IMR-90 (cell line): ENCODE measurements around the gene SLIT3. TPM values are rescaled to one million over a fixed set of nuclear protein-coding genes. Genes with fewer than 3 reads are reported as not detected.

Experiments used
- ATAC-seq: fragments of 200-7000 bp; cut with Tn5 transposase; 2 replicates; pipeline ENCODE4 v1.9.1; 2020; ENCODE audit warnings: low read depth, mild to moderate bottlenecking, moderate library complexity
- BruUV-seq: library from RNA; stranded (reverse); fragments of 400-500 nt; replicated peaks from 2 replicates; lab custom pipeline; 2021; lab: Mats Ljungman, UMichigan
- CTCF ChIA-PET: fragments of 300-600 bp; formaldehyde crosslinking; extraction: SDS; loops from one replicate; lab custom pipeline; 2021; ENCODE audit warnings: antibody characterized with exemption; lab: Yijun Ruan, JAX
- POLR2A ChIA-PET: fragments of 300-600 bp; sonication (Branson Sonifier 250); formaldehyde crosslinking; loops from one replicate; lab custom pipeline; 2022; ENCODE audit warnings: antibody characterized with exemption; ENCODE audit not compliant: unreplicated experiment; lab: Charles Lee
- DNase-seq: peaks from one replicate; pipeline ENCODE4 v3.0.0; 2013
- H2AFZ ChIP-seq: replicated peaks from 2 replicates; pipeline ENCODE3; 2013; ENCODE audit warnings: low read length, mild to moderate bottlenecking; ENCODE audit not compliant: poor library complexity
- H2AK5ac ChIP-seq: 2 replicates; pipeline ENCODE4 v1.6.1; 2013; ENCODE audit warnings: low read depth, low read length, inconsistent platforms
- H2AK9ac ChIP-seq: replicated peaks from 2 replicates; pipeline ENCODE3; 2013; ENCODE audit warnings: mild to moderate bottlenecking, low read depth, low read length, moderate library complexity; ENCODE audit not compliant: poor library complexity
- H2BK120ac ChIP-seq: 2 replicates; pipeline ENCODE4 v1.6.1; 2013; ENCODE audit warnings: low read depth, low read length, inconsistent platforms
- H2BK15ac ChIP-seq: 3 replicates; pipeline ENCODE4 v1.6.1; 2013; ENCODE audit warnings: low read depth, low read length, inconsistent platforms
- H2BK20ac ChIP-seq: 2 replicates; pipeline ENCODE4 v1.6.1; 2013; ENCODE audit warnings: low read depth, mild to moderate bottlenecking, inconsistent platforms, low read length, moderate library complexity
- H2BK5ac ChIP-seq: 2 replicates; pipeline ENCODE4 v1.6.1; 2013; ENCODE audit warnings: mild to moderate bottlenecking, low read depth, low read length, inconsistent platforms; ENCODE audit not compliant: poor library complexity, severe bottlenecking
- H3K14ac ChIP-seq: replicated peaks from 2 replicates; pipeline ENCODE4 v1.6.1; 2013; ENCODE audit warnings: low read depth, low read length, inconsistent platforms
- H3K18ac ChIP-seq: 2 replicates; pipeline ENCODE4 v1.6.1; 2013; ENCODE audit warnings: low read depth, low read length, control low read depth
- H3K23ac ChIP-seq: 2 replicates; pipeline ENCODE4 v1.6.1; 2013; ENCODE audit warnings: low read depth, low read length, inconsistent platforms
- H3K27ac ChIP-seq: 2 replicates; pipeline ENCODE4 v1.5.1; 2013; ENCODE audit warnings: mild to moderate bottlenecking, control low read depth, low read length; ENCODE audit not compliant: insufficient read depth
- H3K27me3 ChIP-seq: 2 replicates; pipeline ENCODE4 v1.6.1; 2013; ENCODE audit warnings: low read length; ENCODE audit not compliant: control insufficient read depth, insufficient read depth
- H3K36me3 ChIP-seq: 2 replicates; pipeline ENCODE4 v1.6.1; 2013; ENCODE audit warnings: low read length, mixed read lengths; ENCODE audit not compliant: control insufficient read depth, insufficient read depth
- H3K4ac ChIP-seq: 2 replicates; pipeline ENCODE4 v1.6.1; 2013; ENCODE audit warnings: low read depth, low read length, inconsistent platforms
- H3K4me1 ChIP-seq: 2 replicates; pipeline ENCODE4 v1.6.1; 2013; ENCODE audit warnings: low read length, mixed read lengths; ENCODE audit not compliant: control insufficient read depth, insufficient read depth
- H3K4me2 ChIP-seq: 2 replicates; pipeline ENCODE4 v1.6.1; 2013; ENCODE audit warnings: low read depth, mild to moderate bottlenecking, control low read depth, low read length, moderate library complexity
- H3K4me3 ChIP-seq: 2 replicates; pipeline ENCODE4 v1.5.1; 2013; ENCODE audit warnings: low read depth, mild to moderate bottlenecking, control low read depth, low read length, moderate library complexity; ENCODE audit not compliant: insufficient read depth
- H3K56ac ChIP-seq: 2 replicates; pipeline ENCODE4 v1.6.1; 2013; ENCODE audit warnings: low read length, inconsistent platforms; ENCODE audit not compliant: insufficient read depth; ENCODE audit errors: extremely low read depth
- H3K79me1 ChIP-seq, 2 experiments: 2 replicates each; pipeline ENCODE4 v1.6.1; 2013; ENCODE audit warnings: low read length in 2 of 2, inconsistent platforms in 1 of 2, low read depth in 1 of 2
- H3K9ac ChIP-seq: 2 replicates; pipeline ENCODE4 v1.6.1; 2013; ENCODE audit warnings: low read depth, low read length, control low read depth
- H3K9me1 ChIP-seq: 2 replicates; pipeline ENCODE4 v1.6.1; 2013; ENCODE audit warnings: low read length, inconsistent platforms; ENCODE audit not compliant: insufficient read depth
- H3K9me3 ChIP-seq: 2 replicates; pipeline ENCODE4 v1.6.1; 2013; ENCODE audit warnings: low read length; ENCODE audit not compliant: control insufficient read depth, insufficient read depth
- H4K20me1 ChIP-seq: 2 replicates; pipeline ENCODE4 v1.6.1; 2013; ENCODE audit warnings: low read length, inconsistent platforms; ENCODE audit not compliant: insufficient read depth
- H4K5ac ChIP-seq: 2 replicates; pipeline ENCODE4 v1.6.1; 2013; ENCODE audit warnings: mild to moderate bottlenecking, low read depth, low read length, control low read depth
- H4K8ac ChIP-seq, 2 experiments: 2 replicates each; pipeline ENCODE4 v1.6.1; 2013; ENCODE audit warnings: low read depth in 2 of 2, low read length in 2 of 2, control low read depth in 1 of 2, inconsistent platforms in 1 of 2
- H4K91ac ChIP-seq: 2 replicates; pipeline ENCODE4 v1.6.1; 2013; ENCODE audit warnings: low read depth, low read length, inconsistent platforms; ENCODE audit not compliant: insufficient read depth
- BHLHE40 ChIP-seq: fragments of 150-350 bp; IDR thresholded peaks from 2 replicates; pipeline ENCODE4 v1.6.1; 2016; ENCODE audit warnings: mild to moderate bottlenecking, low read depth, low read length
- CEBPB ChIP-seq: IDR thresholded peaks from 2 replicates; pipeline ENCODE4 v1.6.1; 2012; ENCODE audit warnings: low read depth, low read length, improper control_type of control experiment
- CHD1 ChIP-seq: IDR thresholded peaks from 2 replicates; pipeline ENCODE4 v1.6.1; 2012; ENCODE audit warnings: low read depth, low read length, improper control_type of control experiment
- FOS ChIP-seq: fragments of 150-350 bp; IDR thresholded peaks from 2 replicates; pipeline ENCODE4 v1.6.1; 2016; ENCODE audit warnings: low read depth, low read length
- MAFK ChIP-seq: IDR thresholded peaks from 2 replicates; pipeline ENCODE4 v1.6.1; 2012; ENCODE audit warnings: low read depth, low read length, improper control_type of control experiment
- NFE2L2 ChIP-seq: fragments of 150-350 bp; IDR thresholded peaks from 2 replicates; pipeline ENCODE4 v1.6.1; 2016; ENCODE audit warnings: low read depth, mild to moderate bottlenecking, low read length
- POLR2A ChIP-seq: IDR thresholded peaks from 2 replicates; pipeline ENCODE4 v1.6.1; 2012; ENCODE audit warnings: mild to moderate bottlenecking, low read depth, low read length
- RAD21 ChIP-seq: IDR thresholded peaks from 2 replicates; pipeline ENCODE4 v1.6.1; 2012; ENCODE audit warnings: low read length, improper control_type of control experiment
- RFX5 ChIP-seq: IDR thresholded peaks from 2 replicates; pipeline ENCODE4 v1.8.0; 2012; ENCODE audit warnings: low read depth, mild to moderate bottlenecking, low read length, moderate library complexity
- SMC3 ChIP-seq: fragments of 150-350 bp; IDR thresholded peaks from 2 replicates; pipeline ENCODE4 v1.6.1; 2016; ENCODE audit warnings: low read depth, mild to moderate bottlenecking, antibody characterized with exemption, low read length, moderate library complexity
- WGBS, 2 experiments: methylation state at CpG; one replicate each; pipeline versions ENCODE4 v1.1.5 to v1.1.7; 2013; ENCODE audit warnings: missing lambda C conversion rate in 2 of 2; ENCODE audit not compliant: insufficient read length in 1 of 2; ENCODE audit errors: extremely low coverage in 2 of 2; 5-methylcytosine and 5-hydroxymethylcytosine counted together
- dilution Hi-C: fragments of 300-500 bp; cut with HindIII; formaldehyde crosslinking; loops from one replicate; pipeline ENCODE4 v1.14.3; 2018; ENCODE audit warnings: low sequenced_read_pairs; ENCODE audit not compliant: unreplicated experiment
- in situ Hi-C: fragments of 300-500 bp; cut with MboI; formaldehyde crosslinking; loops from 3 replicates; pipeline ENCODE4 v1.14.3; 2019; ENCODE audit warnings: low sequenced_read_pairs, inconsistent platforms, mixed read lengths
- intact Hi-C: fragments of 100-400 bp; cut with micrococcal nuclease; formaldehyde crosslinking; loops from 2 replicates; pipeline ENCODE4 v1.10.0; 2022
- polyA plus RNA-seq, 3 experiments: library from polyadenylated mRNA; depleted of rRNA; stranded (reverse); fragments of >200 nt; gene quantifications; 2 replicates each; pipeline ENCODE4 v1.2.3, GENCODE V29; 2012; ENCODE audit warnings: low replicate concordance in 1 of 3
- total RNA-seq: library from RNA; depleted of rRNA; stranded (reverse); fragments of >200 nt; gene quantifications from 2 replicates; pipeline ENCODE4 v1.2.3, GENCODE V29; 2012
- TF ChIP-seq, protein P1 (sequence below): conservative IDR thresholded peaks from 2 replicates; pipeline ENCODE4 v1.5.1; 2012; ENCODE audit warnings: mild to moderate bottlenecking, low read depth, low read length, improper control_type of control experiment
- TF ChIP-seq, protein P2 (sequence below): fragments of 150-350 bp; IDR thresholded peaks from 2 replicates; pipeline ENCODE4 v1.6.1; 2017; ENCODE audit warnings: mild to moderate bottlenecking, antibody characterized with exemption, low read length, low read depth

SLIT3 gene
- total and polyA plus RNA-seq, 2 of the 4 experiments (the other 2 are of a cell fraction) = 0.18 to 0.50 TPM

DNA sequence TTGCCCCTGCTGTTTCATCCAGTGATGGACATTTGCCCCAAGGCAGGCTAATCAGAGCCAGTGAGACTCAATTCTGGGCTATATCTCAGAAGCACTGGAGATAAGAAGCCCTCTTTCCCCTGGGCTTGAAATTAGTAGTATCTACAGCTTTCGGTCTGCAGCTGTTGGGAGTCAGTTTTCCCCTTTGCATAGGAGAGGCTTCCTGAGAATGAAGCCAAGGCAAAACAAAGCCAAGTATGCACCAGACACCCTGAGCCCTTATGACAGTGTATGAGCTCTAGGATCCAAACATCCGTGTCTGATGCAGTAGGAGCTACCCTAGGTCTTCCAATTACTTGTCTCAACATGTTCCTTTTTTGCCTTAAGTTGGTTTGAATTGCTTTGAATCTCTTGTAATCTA, 642.5 kb downstream of the SLIT3 start:
- Histone ChIP-seq H3K4me1 (no peaks in the 10 kb centered on the region), H3K9me3 (no peaks in the 10 kb centered on the region), H3K18ac (no peak overlapping the region), H3K56ac (no peak overlapping the region), H3K4ac (no peak overlapping the region), H3K9me1 (no peaks in the 10 kb centered on the region), H2BK5ac (no peak overlapping the region), H2BK20ac (no peak overlapping the region), H3K14ac (no peak overlapping the region), H2AK9ac (no peak overlapping the region), H4K20me1 (no peaks in the 10 kb centered on the region), H3K23ac (no peak overlapping the region), H2BK15ac (no peak overlapping the region), H3K4me2 (no peak overlapping the region), H4K8ac (no peak overlapping the region), H3K4me3 (no peak overlapping the region), H2AK5ac (no peak overlapping the region), H3K27me3 (peaks cover 4% of the 10 kb centered on the region; the same call in 1 of the 2 replicates), H2AFZ (no peak overlapping the region), H4K5ac (no peak overlapping the region), H4K91ac (no peak overlapping the region), H3K79me1 (no peaks in the 10 kb centered on the region), H3K9ac (no peak overlapping the region), H2BK120ac (no peak overlapping the region), H3K36me3 (no peaks in the 10 kb centered on the region), H3K27ac (no peak overlapping the region)
- no peak for DNase-seq
- intact Hi-C loops = no loop called here
- in situ Hi-C loops = no loop called here
- WGBS, 2 experiments = 20% methylated on average over 1 of the region's 2 CpGs; no CpG with 5 or more reads in 1 of the 2 experiments
- CTCF ChIA-PET = interaction anchor here (0.6 kb wide), 1 partner anchor 268 kb away, joined by 3 read pairs; no protein-coding TSS in a partner anchor
- BruUV-seq = no TSS peak
- TF ChIP-seq SMC3 (no peak), FOS (no peak), MAFK (no peak), RAD21 (no peak), NFE2L2 (no peak), POLR2A (no peak), CHD1 (no peak), CEBPB (no peak), RFX5 (no peak), BHLHE40 (no peak)
- TF ChIP-seq, protein P1, sequence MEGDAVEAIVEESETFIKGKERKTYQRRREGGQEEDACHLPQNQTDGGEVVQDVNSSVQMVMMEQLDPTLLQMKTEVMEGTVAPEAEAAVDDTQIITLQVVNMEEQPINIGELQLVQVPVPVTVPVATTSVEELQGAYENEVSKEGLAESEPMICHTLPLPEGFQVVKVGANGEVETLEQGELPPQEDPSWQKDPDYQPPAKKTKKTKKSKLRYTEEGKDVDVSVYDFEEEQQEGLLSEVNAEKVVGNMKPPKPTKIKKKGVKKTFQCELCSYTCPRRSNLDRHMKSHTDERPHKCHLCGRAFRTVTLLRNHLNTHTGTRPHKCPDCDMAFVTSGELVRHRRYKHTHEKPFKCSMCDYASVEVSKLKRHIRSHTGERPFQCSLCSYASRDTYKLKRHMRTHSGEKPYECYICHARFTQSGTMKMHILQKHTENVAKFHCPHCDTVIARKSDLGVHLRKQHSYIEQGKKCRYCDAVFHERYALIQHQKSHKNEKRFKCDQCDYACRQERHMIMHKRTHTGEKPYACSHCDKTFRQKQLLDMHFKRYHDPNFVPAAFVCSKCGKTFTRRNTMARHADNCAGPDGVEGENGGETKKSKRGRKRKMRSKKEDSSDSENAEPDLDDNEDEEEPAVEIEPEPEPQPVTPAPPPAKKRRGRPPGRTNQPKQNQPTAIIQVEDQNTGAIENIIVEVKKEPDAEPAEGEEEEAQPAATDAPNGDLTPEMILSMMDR = no peak
- TF ChIP-seq, protein P2, sequence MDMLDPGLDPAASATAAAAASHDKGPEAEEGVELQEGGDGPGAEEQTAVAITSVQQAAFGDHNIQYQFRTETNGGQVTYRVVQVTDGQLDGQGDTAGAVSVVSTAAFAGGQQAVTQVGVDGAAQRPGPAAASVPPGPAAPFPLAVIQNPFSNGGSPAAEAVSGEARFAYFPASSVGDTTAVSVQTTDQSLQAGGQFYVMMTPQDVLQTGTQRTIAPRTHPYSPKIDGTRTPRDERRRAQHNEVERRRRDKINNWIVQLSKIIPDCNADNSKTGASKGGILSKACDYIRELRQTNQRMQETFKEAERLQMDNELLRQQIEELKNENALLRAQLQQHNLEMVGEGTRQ = no peak
- POLR2A ChIA-PET = no interaction called here
- ATAC-seq = no peak
- dilution Hi-C loops = no loop called here
